Retinal pigment epithelial cell (primary cell): ENCODE data around the gene NBEAL1.

ENCODE experiments used
- DNase-seq: peaks from one replicate; pipeline ENCODE4 v3.0.0-alpha.2; 2010; ENCODE audit warnings: low read depth
- H3K4me3 ChIP-seq: 2 replicates; pipeline ENCODE4 v1.5.1; 2011; ENCODE audit warnings: mild to moderate bottlenecking, low read length, control low read depth, moderate library complexity
- TF ChIP-seq, protein P1 (sequence below): conservative IDR thresholded peaks from 2 replicates; pipeline ENCODE4 v1.5.1; 2011; ENCODE audit warnings: low read depth, low read length, control low read depth, inconsistent platforms

The NBEAL1 gene

DNA sequence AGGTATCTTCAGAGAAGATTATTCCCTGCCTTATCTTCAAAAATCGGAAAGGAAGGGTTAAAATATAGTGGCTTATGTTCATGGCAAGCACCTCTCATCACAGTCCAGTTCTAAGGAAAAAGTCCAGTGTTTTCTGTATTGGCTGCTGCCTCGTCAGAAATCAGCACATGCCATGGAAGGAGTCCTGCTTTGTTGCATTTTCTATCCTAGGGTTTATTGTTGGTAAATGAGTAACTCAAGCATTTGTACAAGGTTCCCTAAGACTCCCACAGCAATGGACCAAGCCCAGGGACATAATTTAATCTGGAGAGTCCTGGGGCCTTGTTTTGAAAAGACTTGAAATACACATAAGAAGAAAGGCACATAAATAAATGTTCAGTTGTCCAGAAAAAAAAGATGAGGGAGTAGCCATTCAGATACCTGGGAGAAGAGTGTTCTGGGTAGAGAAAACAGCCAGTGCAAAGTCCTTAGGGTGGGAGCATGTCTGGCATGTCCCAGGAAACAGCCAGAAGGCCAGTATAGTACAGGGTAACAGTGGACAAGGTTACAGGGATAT lies 26.4 kb downstream of the NBEAL1 start:
- TF ChIP-seq, protein P1, sequence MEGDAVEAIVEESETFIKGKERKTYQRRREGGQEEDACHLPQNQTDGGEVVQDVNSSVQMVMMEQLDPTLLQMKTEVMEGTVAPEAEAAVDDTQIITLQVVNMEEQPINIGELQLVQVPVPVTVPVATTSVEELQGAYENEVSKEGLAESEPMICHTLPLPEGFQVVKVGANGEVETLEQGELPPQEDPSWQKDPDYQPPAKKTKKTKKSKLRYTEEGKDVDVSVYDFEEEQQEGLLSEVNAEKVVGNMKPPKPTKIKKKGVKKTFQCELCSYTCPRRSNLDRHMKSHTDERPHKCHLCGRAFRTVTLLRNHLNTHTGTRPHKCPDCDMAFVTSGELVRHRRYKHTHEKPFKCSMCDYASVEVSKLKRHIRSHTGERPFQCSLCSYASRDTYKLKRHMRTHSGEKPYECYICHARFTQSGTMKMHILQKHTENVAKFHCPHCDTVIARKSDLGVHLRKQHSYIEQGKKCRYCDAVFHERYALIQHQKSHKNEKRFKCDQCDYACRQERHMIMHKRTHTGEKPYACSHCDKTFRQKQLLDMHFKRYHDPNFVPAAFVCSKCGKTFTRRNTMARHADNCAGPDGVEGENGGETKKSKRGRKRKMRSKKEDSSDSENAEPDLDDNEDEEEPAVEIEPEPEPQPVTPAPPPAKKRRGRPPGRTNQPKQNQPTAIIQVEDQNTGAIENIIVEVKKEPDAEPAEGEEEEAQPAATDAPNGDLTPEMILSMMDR = no peak
- H3K4me3 ChIP-seq = no peak overlapping the region
- no peak for DNase-seq

DNA sequence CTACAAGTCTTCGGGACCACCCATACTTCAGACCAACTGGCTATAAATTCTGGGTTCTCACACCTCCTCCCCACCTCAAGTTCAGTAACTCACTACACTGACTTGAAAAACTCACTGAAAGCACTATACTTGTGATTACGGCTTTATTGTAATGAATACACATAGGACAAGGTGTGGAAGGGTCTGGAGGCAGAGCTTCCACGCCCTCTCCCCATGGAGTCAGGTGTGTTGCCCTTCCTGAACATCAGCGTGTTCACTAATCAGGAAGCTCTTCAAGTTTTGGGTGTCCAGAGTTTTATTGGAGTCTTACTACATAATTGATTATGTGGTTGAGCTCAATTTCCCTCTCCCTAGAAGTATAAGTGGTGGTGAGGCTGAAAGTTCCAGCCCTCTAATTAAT lies 27.5 kb downstream of the NBEAL1 start:
- no peak overlapping the region for H3K4me3 ChIP-seq
- DNase-seq = no peak
- TF ChIP-seq, protein P1 = no peak

DNA sequence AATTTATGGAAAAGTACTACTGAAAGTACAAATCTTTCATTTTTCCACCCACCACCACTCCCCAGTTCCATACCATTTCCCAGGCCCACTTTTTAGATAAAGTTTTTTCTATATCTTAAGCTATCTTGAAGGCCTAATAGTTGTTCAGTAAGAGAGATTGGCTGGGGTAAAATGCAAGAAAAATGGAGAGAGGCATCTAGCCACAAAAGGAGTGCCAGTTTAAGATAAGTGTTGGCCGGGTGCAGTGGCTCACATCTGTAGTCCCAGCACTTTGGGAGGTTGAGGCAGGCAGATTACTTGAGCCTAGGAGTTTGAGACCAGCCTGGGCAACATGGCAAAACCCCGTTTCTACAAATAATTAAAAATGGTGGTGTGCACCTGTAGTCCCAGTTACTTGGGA lies 28.6 kb downstream of the NBEAL1 start:
- TF ChIP-seq, protein P1 = no peak
- DNase-seq = no peak
- no peak overlapping the region for H3K4me3 ChIP-seq

DNA sequence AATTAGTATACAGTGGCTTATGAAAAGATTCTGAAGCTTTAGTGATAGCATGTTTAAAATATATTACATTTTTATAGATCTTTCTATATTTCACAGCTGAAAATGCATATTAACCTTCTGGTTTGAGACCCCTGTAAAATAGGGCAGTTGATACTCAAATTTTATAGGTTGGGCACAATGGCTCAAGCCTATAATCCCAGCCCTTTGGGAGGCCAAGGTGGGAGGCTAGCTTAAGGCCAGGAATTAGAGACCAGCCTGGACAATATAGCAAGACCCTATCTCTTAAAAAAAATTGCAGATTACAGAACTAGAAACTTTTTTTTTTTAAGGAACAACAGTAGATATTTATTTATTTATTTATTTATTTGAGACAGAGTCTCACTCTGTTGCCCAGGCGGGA lies 31.2 kb downstream of the NBEAL1 start:
- no peak for DNase-seq
- TF ChIP-seq, protein P1 = no peak
- no peak overlapping the region for H3K4me3 ChIP-seq

DNA sequence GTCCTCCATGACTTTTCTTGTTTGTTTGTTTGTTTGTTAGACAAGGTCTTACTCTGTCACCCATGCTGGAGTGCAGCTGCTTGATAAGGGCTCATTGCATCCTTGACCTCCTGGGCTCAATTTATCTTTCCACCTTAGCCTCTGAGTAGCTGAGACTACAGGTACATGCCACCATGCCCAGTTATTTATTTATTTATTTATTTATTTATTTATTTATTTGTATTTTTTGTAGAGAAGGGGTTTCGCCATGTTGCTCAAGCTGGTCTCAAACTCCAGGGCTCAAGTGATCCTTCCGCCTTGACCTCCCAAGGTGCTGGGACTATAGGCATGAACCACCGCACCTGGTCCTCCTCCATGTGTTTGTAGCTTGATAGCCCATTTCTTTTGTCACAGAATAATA lies 37.9 kb downstream of the NBEAL1 start:
- TF ChIP-seq, protein P1 = no peak
- no peak for DNase-seq
- H3K4me3 ChIP-seq = no peak overlapping the region

DNA sequence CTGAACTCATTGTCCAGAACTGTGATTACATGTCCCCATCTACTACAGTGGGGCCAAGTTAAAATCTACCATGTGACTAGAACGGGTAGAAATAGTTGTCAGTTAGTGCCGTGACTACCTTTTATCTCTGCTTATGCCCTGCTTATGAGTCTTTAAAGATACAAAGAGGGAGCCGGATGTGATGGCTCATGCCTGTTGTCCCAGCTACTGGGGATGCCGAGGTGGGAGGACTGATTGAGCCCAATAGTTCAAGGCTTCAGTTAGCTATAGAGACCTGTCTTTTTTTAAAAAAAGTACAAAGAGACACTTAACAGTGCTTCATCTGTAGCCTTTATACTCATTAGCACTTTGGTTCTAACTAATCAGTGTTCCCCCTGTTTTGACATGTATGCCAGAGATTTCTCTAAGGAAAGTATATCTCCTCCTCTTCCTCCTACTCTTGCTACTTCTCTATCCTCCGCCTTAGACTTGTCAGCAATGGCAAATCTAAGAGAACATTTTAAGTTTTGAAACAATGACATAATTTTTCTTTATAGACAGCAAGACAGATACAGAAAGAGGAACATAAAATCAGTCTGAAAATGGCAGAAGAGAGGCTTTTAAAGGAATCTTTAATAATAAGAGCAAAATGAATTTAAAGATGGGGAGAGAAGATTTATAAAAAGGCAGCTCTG lies 45.0 kb downstream of the NBEAL1 start:
- TF ChIP-seq, protein P1 = no peak
- H3K4me3 ChIP-seq = no peak overlapping the region
- DNase-seq = no peak

DNA sequence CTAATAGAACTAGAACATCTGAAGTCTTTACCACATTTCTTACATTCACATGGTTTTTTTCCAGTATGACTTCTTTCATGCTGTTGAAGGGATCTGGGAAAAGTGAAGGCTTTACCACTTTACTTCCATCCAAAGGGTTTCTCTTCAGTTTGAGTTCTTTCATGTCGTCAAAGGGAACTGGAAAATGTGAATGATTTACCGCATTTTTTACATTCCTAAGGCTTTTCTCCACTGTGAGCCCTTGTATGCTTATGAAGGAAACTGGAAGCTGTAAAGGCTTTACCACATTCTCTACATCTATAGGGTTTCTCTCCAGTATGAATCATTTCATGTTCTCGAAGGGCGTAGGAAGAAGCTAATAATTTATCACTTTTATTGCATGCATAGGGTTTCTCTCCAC lies 46.7 kb downstream of the NBEAL1 start:
- peak; percentile 68 for DNase-seq
- TF ChIP-seq, protein P1 = no peak
- no peak overlapping the region for H3K4me3 ChIP-seq
